Activated effector memory CD4-positive, alpha-beta T cell treated with anti-CD3 and anti-CD28 coated beads, Interleukin-2, amount 50 U/mL, for 16 hours (primary cell): Measurements from ENCODE around the gene SPEF2.

Experiments used
- DNase-seq: peaks from one replicate; pipeline ENCODE4 v3.0.0-alpha.2; 2020

Gene SPEF2

GRCh38 chr5:35860686-35861085, 243.0 kb downstream of the SPEF2 start:
- DNase-seq, result no peak

- no peak for DNase-seq
Observed at GRCh38 chr5:35861718-35862117, 244.1 kb downstream of the SPEF2 start.

- DNase-seq, result no peak
Observed at GRCh38 chr5:35862126-35862525, 244.5 kb downstream of the SPEF2 start.

- DNase-seq, result no peak
Observed at GRCh38 chr5:35863159-35863558, 245.5 kb downstream of the SPEF2 start.
